Loucy (cell line): ENCODE measurements around the gene SHPK.

Experiments used
- EZH2phosphoT487 ChIP-seq: fragments of 200-600 bp; IDR thresholded peaks from 2 replicates; pipeline ENCODE4 v1.6.1; 2018; ENCODE audit warnings: antibody characterized with exemption, mild to moderate bottlenecking, moderate library complexity, borderline replicate concordance
- TF ChIP-seq, protein P1 (sequence below): fragments of 200-600 bp; sonication (generic); conservative IDR thresholded peaks from 2 replicates; pipeline ENCODE4 v1.5.1; 2014; ENCODE audit warnings: mild to moderate bottlenecking, antibody characterized with exemption, low read length

- TF ChIP-seq, protein P1, sequence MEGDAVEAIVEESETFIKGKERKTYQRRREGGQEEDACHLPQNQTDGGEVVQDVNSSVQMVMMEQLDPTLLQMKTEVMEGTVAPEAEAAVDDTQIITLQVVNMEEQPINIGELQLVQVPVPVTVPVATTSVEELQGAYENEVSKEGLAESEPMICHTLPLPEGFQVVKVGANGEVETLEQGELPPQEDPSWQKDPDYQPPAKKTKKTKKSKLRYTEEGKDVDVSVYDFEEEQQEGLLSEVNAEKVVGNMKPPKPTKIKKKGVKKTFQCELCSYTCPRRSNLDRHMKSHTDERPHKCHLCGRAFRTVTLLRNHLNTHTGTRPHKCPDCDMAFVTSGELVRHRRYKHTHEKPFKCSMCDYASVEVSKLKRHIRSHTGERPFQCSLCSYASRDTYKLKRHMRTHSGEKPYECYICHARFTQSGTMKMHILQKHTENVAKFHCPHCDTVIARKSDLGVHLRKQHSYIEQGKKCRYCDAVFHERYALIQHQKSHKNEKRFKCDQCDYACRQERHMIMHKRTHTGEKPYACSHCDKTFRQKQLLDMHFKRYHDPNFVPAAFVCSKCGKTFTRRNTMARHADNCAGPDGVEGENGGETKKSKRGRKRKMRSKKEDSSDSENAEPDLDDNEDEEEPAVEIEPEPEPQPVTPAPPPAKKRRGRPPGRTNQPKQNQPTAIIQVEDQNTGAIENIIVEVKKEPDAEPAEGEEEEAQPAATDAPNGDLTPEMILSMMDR: no peak
- TF ChIP-seq EZH2phosphoT487: no peak
These were observed 31.6 kb upstream of the SHPK start for GRCh38 chr17:3667366-3668278.
